HG02588 (cell line): ENCODE measurements around the gene TMTC2.
"Not testable (repeated sequence)": the region's sequence is repeated elsewhere in the genome, so short reads cannot be mapped to it uniquely, and the experiment has no call there.

ENCODE experiments used
- ATAC-seq: cut with Tn5 transposase; IDR thresholded peaks from one replicate; pipeline ENCODE4 v1.9.1; 2021; ENCODE audit warnings: mild to moderate bottlenecking, moderate library complexity; ENCODE audit not compliant: unreplicated experiment

The TMTC2 gene

GRCh38 chr12:82723891-82724290, 37.2 kb downstream of the TMTC2 start:
- ATAC-seq = no peak

- no peak for ATAC-seq
These were observed 39.0 kb downstream of the TMTC2 start for GRCh38 chr12:82725741-82726140.

GRCh38 chr12:82727886-82728285, 41.2 kb downstream of the TMTC2 start:
- ATAC-seq = no peak

GRCh38 chr12:82728710-82729109, 42.0 kb downstream of the TMTC2 start:
- ATAC-seq = no peak

GRCh38 chr12:82730953-82731459, 44.3 kb downstream of the TMTC2 start:
- no peak for ATAC-seq

GRCh38 chr12:82740129-82741000, 53.7 kb downstream of the TMTC2 start:
- ATAC-seq = no peak

GRCh38 chr12:82745063-82745674, 58.5 kb downstream of the TMTC2 start:
- no peak for ATAC-seq

- no peak for ATAC-seq
These were observed 59.1 kb downstream of the TMTC2 start for GRCh38 chr12:82745807-82746206.

GRCh38 chr12:82746668-82747067, 60.0 kb downstream of the TMTC2 start:
- no peak for ATAC-seq

- ATAC-seq = no peak
These were observed 62.3 kb downstream of the TMTC2 start for GRCh38 chr12:82749015-82749414.

- ATAC-seq = no peak
These were observed 68.2 kb downstream of the TMTC2 start for GRCh38 chr12:82754856-82755255.

- ATAC-seq = no peak
These were observed 69.6 kb downstream of the TMTC2 start for GRCh38 chr12:82756303-82756702.

- no peak for ATAC-seq
These were observed 70.4 kb downstream of the TMTC2 start for GRCh38 chr12:82757059-82757458.

- ATAC-seq = no peak
These were observed 71.0 kb downstream of the TMTC2 start for GRCh38 chr12:82757656-82758055.

- ATAC-seq = no peak
These were observed 72.1 kb downstream of the TMTC2 start for GRCh38 chr12:82758749-82759330.

GRCh38 chr12:82760423-82760822, 73.7 kb downstream of the TMTC2 start:
- ATAC-seq = no peak

GRCh38 chr12:82765206-82765605, 78.5 kb downstream of the TMTC2 start:
- not testable (repeated sequence) for ATAC-seq

GRCh38 chr12:82765971-82766705, 79.4 kb downstream of the TMTC2 start:
- no peak for ATAC-seq

GRCh38 chr12:82774666-82775065, 88.0 kb downstream of the TMTC2 start:
- no peak for ATAC-seq

- no peak for ATAC-seq
These were observed 93.8 kb downstream of the TMTC2 start for GRCh38 chr12:82780517-82780916.
